Inflammatory macrophage (primary cell): ENCODE results near the gene RNU5B-1.

Experiments
- DNase-seq, 2 donors: peaks; one replicate each; pipeline ENCODE4 v3.0.0-alpha.2; 2020 to 2022
- total RNA-seq, 18 experiments: gene quantifications; one replicate each; lab custom pipeline; 2026; ENCODE audit warnings: mixed read lengths in 6 of 18, inconsistent platforms in 2 of 18; lab: John Stamatoyannopoulos, UW

RNU5B-1 gene
- total RNA-seq = 0.26 to 20.9 (median 11.0) reads per million in 18 experiments

DNA sequence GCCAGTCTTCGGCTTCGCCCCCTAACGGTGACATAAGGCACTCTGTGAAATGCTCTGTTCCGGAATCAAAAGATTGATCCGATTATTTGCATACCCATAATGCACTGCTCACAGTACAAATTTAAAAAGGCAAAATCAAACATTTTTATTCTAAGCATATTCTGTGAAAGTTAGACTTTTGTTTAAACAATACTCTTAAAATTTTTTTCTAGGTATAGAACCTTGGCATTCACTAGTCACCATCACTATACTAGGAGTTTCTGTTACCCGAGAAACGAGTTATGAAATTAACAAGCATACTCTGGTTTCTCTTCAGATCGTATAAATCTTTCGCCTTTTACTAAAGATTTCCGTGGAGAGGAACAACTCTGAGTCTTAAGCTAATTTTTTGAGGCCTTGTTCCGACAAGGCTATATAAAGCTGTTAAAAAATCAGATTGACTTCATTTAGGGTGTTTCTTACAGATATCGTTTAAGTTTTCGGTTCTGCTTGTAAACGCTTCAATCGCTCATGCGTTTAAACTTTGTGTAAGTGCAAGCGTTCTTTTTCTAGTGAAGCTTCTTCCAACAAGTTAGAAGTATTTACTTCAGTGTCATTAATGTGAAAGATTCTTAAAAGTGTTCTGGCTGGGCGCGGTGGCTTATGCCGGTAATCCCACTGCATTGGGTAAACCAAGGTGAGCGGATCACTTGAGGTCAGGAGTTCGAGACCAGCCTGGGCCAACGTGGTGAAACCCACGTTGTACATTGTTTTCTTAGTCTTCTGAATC, at the start of gene RNU5B-1:
Gene RNU5B-1 (plus strand): TSS at position 297 of the 769 bp plus-strand sequence.
- peak; percentile 94 to 97 for DNase-seq

DNA sequence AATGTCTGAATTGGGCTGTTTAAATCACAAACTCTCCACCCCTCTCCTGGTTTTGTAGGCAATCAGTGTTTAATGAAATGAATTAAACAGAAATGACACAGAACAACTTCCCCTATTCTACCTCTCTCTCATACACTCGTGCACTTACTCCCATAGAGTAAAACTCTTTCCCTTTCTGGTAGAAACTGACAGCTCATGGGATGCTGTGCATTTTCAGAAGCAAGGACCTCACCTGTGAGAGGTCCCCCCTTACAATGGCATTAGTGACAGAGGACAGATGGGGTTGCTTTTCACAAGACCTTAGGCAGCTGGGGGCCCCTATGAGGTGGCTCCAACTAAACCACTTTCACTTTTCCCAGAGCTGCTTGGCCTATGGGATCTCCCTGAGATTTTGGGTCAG, 49.7 kb upstream of the RNU5B-1 start:
- DNase-seq = no peak

DNA sequence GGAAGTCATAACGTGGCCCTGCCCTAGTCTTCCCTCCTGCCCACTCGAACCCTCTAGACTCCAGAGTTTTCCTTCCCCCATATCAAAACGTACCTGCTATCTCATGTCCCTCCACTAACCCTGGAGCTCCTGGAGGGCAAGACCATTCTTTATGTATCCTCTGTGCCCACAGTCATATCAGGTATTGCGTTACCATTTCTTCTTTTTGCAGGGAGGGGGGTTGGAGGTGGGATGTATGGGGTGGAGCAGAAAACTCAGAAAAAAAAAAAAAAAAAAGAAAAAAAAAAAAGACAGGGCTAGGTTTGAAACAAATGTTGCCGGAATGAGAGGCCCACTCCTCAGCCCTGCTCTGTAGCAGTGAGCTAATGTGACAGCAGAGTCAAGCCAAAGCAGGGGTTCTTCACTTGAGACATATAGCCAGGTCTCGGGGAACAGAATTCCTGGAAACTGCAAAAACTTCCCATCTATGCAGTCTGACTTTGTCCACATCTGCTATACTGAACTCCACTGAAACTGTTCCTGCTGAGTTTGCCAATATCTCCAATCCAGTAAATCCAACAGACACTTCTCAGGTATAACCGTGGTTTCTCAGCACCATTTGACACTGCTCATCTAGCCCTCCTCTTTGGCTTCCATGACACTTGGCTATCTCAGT, 48.9 kb upstream of the RNU5B-1 start:
- DNase-seq = no peak

DNA sequence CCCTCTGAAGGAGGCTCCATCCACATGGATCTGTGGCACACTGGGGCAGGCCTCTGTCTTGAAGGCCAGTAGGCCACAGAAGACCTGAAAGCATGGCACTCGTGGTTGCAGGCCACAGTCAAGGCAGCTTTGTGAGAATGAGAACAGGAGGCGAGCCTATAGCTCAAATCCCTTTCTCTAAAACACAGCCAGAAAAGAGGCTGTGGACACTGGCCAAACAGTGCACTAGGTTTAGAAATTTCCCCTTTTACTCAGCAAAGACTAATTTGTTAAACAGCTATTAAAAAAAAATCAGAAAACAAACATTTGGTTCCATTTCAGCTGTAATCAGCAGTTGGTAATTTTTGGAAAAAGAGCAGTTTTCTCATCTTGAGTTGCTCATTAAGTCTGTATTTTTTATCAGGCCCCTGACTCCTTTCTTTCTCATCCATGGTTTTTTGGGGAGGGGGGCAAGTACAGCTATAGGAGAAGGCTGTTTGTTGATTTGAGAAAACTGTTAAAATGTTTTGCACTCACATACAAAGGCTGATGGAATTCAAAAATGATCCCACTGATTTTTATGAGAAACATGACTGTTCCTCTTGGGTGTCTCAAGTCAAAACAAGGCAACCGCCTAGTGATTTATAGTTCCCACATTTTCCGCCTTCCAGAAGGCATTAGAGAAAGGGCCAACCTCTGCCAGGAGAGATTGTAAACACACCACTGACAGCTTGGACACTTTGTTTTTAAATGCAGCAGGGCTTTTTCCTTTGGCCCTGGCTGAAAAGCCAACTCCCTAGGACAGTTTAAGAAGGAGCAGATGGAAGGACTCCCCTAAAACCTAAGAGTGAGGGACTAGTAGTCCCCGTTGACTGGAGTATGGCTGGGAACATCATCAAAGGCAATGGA, 45.9 kb upstream of the RNU5B-1 start:
- no peak for DNase-seq

DNA sequence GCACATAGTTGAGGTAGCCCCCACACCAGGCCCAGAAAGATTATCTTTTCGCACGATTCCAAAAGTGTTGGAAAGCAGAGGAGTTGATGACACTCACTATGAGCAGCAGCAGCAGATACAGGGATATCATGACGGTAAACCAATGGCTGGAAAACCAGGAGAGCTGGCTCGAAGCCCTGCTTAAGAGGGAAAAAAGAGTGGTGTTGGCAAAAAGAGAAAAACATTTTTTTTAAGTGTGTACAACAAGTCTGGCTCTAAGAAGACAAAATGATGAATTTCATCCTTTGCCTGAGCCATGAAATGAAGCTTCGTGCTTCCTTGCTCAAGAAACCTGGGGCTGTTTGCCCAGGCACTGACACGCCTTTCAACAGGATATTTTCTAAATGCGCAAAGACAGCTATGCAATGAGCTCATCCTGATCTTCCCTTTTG, 45.1 kb upstream of the RNU5B-1 start:
- no peak for DNase-seq

DNA sequence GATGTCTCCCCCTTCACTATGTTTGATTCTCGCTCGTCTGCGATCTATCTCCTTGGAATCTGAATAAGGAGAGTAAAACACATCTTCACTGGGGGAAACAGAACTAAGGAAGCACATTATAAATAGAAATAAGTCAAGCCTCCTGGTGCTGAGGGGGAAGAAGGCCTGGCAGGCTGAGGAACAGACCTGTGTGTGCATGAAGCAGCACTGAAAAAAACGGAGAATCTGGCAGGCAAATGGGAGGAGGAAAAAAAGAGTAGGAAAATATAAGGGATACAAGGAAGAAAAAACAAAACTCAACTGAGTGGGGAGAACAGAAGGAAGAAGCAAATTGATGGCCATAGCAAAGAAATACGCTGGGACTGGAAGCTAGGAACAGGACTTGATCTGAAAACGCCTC, 43.5 kb upstream of the RNU5B-1 start:
- DNase-seq = no peak

DNA sequence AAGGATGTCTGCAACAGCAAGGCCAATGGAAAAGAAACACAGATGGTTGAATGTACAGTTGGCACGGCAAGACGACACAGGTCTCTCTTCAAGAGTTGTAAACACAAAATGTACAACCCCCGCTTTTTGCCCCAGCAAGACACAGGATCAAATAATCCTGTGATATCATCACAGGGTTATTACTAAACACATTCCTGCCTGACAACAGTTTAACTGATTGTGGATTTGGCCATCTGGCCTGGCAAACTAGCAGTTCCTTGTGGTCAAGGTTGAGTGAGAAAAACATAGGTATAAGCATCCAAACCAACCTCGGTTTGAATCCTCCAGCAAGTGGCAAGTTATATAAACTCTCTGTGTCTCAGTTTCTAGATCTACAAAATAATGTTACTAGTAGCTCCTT, 41.2 kb upstream of the RNU5B-1 start:
- no peak for DNase-seq

DNA sequence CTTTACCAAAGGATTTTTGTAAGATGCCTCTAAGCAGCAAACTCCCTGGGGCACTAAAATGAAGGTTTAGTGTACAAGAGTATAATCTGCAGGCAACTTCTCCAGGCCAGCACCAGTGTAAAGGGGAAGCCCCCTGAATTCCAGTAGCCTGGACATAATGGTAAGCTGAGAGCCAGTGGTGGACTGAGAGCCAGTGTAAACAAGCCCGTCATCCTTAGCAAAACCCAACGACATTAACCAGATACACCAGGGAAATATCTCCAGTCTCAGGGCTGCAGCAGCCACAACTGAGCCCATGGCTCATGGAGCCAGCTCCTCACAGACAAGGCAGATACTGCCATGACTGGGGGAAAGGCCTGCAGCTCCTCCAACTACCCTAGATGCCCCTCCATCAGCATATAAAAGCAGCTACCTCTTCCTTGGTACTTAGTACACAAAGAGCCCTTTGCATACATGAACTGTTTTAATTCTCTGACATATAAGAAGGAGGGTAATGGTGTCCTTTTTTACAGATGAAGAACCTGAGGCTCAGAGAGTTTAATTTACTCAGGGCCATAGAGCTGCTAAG, 39.5 kb upstream of the RNU5B-1 start:
- DNase-seq = no peak

DNA sequence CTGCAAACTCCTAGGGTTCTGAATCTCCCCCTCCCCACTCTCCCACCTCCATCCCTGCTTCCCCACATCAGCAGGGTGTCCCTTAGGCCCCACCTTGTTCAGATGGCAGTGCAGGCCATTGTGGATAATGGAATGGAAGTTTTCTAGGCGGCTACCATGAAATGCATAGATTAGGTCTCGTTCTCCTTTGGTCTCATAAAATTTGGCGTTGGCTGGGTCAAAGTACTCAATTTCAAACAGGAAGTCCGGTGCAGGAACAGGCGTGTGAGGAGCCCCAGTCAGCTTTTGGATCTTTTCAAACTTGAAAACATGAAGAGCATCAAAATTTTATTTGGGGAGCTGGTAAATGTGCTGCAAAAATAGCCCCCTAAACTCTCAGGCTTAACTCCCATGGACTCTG, 38.0 kb upstream of the RNU5B-1 start:
- DNase-seq = no peak

DNA sequence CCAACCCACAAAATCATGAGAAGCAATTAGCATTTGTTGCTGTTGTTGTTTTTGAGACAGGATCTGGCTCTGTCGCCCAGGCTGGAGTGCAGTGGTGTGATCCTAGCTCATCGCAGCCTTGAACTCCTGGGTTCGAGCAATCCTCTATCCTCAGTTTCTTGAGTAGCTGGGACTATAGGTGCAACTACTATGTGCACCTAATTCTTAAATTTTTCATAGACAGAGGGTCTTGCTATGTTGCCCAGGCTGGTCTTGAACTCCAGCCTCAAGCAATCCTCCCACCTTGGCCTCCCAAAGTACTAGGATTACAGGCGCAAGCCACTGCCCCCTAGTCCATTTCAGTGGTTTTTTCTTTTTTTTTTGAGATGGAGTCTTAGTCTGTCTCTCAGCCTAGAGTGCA, 36.1 kb upstream of the RNU5B-1 start:
- DNase-seq = no peak

DNA sequence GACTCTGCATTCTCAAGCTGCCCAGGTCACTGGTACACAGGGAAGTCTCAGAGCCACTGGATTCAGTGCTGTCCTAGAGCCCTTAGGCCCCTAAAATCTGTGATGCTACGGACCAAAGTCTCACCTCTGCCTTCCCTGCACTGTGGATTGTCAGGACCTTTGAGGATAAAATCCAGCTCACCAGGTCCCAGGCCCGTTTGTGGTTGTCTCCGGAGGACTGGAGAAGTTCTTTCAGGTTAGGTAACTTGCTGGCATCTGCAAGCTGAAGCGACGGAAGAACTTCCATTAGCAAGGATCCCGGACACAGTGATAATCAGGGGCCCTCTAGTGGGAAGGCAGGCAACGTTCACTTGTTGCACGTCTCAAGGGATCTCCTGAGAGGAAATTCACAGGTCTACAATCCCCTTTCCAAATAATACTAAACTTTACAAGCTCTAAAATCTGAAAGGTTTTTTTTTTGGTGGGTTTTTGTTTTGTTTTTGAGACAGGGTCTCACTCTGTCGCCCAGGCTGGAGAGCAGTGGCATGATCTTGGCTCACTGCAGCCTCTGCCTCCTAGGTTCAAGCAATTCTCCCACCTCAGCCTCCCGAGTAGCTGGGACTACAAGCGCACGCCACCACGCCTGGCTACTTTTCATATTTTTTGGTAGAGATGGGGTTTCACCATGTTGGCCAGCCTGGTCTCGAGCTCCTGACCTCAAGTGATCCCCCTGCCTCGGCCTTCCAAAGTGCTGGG, 33.5 kb upstream of the RNU5B-1 start:
- DNase-seq = peak; percentile 57 to 71

DNA sequence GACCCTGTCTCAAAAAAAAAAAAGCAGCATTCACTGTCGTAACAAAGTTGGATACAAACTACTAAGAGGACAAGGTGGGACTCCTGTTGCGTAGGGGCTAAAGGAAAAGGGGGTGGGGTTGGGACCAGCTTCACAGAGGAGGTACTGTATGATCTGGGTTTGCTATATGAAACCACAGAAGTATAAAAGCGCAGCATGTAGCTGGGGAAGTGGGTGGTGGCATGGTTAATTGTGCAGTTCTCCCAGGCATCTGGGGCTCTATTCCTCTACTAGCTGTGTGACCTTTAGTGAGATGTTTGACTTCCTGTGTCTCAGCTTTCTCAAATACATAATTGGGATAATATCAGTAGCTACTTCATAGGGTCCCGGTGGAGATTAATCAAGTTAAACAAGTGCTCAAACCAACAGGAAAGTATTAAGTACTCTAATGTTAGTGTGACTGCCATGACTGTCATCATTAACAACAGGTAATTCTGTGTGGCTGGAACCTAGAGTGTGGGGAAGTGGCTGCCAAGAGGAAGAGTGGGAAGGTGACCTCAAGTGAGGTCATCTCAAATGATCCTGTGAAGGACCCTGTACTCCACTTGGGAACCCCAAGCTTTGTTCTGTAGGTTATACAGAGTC, 29.3 kb upstream of the RNU5B-1 start:
- peak; percentile 14 to 28 for DNase-seq

DNA sequence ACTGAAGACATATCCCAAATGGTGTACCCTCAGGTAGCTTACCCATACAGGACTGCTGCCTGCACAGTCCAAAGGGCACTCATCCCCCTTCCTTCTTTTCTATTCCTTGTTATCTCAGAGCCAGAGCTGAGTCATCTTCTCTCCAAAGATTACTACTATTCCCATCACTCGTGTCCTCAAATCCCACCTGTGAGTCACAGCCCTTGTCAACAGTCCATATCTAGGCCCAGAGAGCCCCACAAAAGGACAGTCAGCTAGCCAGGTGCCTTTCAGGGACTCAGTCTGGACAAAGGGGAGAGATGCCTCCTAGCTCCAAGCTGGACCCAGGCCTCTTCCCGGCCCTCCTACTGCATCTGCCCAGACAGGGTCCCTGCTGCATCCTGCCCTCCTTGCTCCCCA, 28.8 kb upstream of the RNU5B-1 start:
- DNase-seq = no peak

DNA sequence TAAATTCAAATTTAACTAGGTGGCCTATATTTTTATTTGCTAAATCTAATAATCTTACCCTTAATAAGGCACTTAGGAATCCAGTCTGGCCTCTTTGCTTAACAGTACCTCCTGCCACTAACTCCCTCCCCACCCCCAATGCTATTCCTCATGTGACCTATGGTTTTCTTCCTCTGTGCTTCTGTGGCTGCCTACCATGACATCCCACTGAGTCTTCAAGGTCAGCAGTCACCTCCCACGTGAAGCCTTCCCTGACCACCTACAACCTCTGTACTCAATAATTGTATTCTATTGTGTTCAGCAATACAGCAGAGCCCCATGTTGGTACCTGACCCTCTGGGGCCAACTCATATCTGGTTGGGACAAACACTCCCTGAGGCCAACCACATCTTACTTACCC, 27.5 kb upstream of the RNU5B-1 start:
- DNase-seq = peak; percentile 11 to 63

DNA sequence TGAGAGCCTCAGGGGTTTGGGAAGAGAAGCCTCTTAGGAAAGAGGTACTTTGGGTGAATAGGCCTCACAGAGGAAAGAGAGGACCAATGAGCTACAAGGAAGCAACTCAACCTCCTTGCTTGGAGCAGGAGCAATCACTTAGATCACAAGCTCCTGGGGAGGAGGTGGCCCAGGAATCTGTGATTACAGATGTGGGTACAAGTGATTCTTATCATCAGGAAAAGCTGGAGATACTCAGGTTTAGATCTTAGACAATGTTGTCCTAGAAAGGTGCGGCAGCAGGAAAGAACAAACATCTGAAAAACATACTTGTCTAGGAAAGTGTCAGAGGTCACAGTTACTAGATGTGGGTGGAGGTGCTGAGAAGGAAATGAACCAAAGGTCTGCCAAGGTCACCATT, 26.0 kb upstream of the RNU5B-1 start:
- DNase-seq = no peak

DNA sequence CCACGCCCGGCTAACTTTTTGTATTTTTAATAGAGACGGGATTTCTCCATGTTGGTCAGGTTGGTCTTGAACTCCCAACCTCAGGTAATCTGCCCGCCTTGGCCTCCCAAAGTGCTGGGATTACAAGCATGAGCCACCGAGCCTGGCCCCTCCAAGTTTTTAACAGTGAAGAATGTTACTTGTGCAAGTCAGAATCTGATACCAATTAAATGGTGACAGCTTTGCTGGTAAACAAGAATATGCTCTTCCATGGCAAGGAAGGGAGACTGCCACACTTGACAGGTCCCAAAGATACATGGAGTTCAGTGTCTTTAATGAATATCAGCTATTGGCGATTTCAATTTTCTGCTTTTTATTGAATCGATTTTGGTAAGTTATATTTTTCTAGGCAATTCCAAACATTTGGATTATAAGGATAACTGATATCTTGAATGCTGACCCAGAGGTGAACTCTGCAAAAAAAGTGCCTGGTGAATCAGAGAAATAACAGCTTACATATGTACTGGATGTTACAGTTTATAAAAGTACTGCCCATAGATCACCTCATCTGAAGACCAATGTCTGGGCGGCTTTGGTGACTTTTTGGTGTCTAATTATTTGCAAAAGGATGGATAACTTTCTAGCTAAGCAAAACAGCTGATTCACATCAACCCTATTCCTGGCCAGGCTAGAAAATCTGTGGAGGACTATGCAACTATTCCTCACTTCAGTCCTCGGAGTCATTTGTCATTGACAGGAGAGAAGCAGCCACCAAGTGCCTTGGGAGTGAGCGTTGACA, 19.0 kb upstream of the RNU5B-1 start:
- no peak for DNase-seq

DNA sequence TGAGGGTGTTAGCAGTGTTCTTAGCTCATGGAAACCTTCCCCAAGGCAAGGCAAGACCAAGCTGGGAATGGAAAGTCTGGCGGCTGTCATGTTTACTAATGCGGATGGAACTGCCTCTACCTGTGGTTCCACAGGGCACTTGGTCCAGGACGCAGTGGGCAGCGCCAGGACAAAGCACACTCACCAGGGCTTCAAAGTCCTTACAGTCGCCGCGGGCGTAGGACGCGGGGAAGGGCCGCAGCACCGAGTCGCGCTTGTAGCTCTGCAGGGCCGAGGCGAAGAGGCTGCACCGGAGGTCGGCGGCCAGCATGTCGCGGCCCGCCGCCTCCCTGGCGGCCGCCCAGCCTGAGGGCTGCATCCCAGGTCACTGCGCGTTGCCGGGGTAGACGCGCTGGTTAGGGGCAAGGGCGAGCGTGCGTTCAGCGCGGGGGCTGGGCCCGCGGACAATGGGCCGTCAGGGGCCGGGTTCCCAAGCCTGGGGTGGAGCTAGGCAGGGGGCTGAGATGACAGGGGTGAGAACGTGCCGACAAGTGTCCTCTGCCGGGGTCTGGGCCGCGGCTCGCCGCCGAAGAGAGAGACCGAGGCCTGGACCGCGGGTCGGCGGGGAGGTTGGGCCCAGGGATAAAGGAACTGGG, 18.3 kb upstream of the RNU5B-1 start:
- DNase-seq = peak in 1 of 2 donors; percentile 32

DNA sequence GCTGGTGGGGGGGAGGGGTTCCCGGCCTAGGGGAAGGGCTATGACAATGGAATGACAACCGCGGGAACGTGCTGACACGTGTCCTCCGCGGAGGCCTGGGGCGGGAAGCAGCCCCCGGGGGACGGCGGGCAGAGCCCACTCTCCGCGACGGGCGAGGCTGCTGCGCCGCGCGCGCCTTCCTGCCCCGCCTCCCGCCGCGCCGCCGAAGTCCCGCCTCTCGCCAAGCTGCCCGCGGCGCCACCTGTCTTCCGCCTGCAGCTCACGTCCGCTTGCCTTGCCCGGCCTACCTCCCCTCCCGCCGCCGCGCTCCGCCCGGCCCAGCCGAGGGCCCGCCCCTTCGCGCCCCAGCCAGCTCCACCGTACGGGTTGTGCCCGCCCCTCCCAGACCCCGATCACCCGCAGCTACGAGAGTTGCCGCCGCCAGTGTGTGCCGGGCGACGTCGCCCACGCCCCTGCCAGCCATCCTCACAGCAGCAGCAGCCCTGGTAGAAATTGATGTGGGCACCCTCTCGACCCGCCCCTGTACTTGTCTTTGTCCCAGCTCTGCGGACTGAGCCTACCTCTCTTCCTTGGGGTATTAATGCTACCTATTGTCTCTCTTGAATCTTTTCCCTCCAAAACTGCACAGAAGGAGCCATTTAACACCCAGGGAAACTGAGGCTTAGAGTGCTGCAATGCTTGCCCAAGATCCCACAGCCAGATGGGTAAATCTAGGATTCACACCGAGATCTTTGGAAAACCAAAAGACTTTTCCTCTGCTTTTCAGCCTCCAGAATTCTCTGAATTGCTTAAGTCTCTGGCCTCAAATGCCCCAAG, 17.6 kb upstream of the RNU5B-1 start, which contains the start of gene PARP16:
Gene PARP16 (minus strand): TSS at position 180 of the 816 bp plus-strand sequence. CDS start 457 bp downstream, outside the sequence.
- DNase-seq = peak; percentile 71 to 85

DNA sequence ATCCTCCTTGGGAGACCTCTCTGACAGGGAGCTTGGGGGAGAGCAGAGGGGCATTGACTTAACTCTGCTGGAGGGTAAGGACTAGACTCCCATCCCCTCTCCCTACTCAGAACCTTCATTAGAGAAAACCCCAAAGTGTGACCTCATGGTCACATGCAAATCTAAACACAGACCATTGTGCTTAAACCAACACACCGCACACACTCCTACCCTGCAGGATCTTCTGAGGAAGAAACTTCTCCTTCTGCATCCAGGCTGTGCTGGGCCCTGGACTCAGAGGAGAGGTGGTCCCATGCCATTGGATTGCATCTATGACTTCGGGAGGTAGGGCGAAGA, 17.0 kb upstream of the RNU5B-1 start:
- peak; percentile 52 to 74 for DNase-seq
